Measurements from ENCODE around the gene SASH1. TPM values are rescaled to one million over a fixed set of nuclear protein-coding genes. Genes with fewer than 3 reads are reported as not detected.

SASH1 gene
- total and polyA plus RNA-seq, 2 of the 8 experiments (the other 6 are each of a cell fraction or from before 2014, with no cell fraction given), result 6.0 to 20.2 TPM

- TF ChIP-seq GTF2F1 (IDR thresholded peaks at IDR 0.05; ENCODE audit: borderline replicate concordance, low read depth, low read length), result no peak
- TF ChIP-seq RBBP5 (IDR thresholded peaks at IDR 0.05; ENCODE audit: borderline replicate concordance, low read depth, low read length), result no peak
- no peak for TF ChIP-seq CEBPB (IDR thresholded peaks at IDR 0.05; ENCODE audit: low read depth, low read length)
- TF ChIP-seq JUN (IDR thresholded peaks at IDR 0.05; ENCODE audit: low read depth, low read length), result no peak
- TF ChIP-seq SIRT6 (IDR thresholded peaks at IDR 0.05; ENCODE audit: low read length), result no peak
- TF ChIP-seq TAF7 (optimal IDR thresholded peaks at IDR 0.05; ENCODE audit: borderline replicate concordance, low read depth, low read length), result no peak
Observed at GRCh38 chr6:148463671-148464070, 121.0 kb downstream of the SASH1 start (continued).

Measured in H1 (cell line).